Putamen (tissue), 1 donor: ENCODE data around the gene MCFD2.

Experiments
- DNase-seq: peaks from one replicate; pipeline ENCODE4 v3.0.0-alpha.2; 2016; ENCODE audit warnings: low spot score

Gene MCFD2

DNA sequence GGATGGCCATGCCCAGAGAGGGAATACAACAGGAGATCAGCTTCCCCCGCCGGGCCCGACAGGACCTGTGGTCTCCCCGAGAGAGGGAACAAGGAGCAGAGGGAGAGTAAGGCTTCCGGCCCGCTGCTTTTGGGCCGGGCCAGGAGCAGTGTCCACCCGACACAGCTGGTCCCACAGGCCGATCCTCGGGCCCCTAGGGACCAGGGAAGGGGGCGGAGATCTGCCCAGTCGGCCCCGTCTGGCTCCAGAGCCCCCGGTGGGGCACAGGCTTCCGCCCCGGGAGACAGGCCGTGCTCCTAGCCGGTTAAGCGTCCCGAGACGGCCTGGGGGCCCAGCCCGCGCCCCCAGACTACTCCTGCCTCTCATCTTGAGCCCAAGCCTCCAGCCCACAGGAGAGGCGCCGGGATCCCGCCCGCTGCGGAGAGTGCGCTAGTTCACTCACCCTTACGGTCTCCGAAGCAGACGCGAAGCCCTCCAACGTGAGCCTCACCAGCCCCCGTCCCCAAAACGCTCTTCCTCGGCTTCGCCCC, at the start of gene MCFD2:
Gene MCFD2, minus strand, starts transcription at position 526 of the 530 bp plus-strand sequence. CDS start 6,635 bp downstream, outside the sequence.
- no peak for DNase-seq

DNA sequence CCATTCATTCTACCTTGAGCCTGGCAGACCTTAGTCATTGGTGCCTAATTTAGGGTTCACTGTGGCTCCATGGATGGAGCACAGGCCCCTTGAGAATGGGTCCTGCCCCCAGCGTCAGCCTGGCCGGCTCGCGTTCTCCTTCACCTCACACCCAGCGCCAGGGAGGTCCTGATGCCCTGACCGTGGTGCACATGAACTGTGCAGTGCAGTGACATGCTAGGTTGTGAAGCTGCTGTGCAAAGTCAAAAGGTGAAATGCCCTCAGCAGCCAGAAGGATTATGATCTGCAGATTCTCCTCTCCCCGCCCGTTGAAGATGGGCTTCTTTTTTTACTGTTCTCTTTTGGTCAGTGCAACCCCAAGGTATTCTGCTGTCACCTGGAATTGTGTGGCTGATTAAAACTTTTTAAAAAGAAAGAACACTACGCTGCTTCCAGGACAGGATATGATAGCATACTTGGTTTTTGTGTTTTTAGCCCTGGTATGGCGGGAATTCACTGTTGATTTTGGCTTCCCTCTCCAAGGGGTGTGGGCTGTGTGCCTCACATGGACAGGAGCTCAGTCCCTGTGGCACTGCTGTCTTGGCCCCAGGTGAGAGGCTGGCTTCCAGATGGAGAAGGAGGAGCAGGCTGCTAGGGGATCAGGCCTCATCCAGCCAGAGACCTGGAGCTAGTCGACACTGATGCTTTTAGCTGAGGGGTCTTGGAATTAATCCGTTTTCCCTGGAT, 49.4 kb upstream of the MCFD2 start:
- no peak for DNase-seq

DNA sequence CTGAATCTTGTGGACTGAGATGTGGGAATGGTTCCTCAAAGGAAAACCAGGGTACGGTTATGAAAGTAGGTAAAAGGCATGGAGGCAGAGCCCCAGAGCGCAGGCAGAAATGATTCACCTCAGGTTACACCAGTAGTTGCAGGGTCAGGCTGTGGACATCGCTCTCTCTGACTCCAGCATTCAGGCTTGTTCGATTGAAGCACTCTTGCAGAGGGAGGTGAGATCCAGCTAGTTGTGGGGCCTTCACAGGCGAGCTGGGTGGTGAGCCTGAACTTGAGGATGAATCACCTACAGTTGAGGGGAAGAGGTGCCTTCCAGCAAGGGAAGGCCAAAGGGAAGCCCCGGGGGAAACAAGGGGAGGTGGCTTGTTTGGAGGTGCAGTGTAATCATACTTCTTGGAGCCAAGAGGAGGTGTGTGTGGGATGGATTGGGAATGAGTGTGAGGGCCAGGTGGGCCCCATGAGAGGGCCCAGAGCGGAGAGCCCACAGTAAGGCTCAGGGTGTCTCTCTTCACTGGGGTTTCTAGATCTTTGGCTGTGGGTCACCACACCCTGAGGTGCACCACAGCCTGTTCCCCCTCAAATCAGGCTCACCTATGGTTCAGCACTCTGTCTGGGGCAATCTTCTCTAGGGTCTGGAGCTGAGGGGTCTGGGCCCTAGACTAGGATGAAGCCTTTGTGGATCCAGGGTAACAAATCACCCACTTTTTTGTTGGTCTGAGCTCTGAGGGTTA, 48.5 kb upstream of the MCFD2 start:
- no peak for DNase-seq

DNA sequence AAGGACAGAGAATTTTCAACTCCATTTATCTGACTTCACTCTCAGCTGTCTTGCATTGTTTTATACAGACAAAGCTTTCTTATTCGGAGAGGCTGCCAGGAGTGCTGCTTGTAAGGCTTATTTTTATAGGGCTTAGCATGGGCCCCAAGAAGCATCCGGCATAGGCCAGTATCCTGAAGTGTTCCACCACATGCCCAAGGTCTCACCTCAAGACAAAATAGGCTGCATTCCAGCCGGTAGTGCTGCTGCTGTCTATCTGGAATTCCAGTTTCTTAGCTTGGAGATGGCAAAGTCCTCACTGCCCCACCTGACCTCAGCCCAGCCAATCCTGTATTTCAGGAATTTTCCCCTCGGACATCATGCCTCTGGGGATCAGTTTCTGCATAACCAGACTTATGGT, 47.6 kb upstream of the MCFD2 start:
- DNase-seq = no peak

DNA sequence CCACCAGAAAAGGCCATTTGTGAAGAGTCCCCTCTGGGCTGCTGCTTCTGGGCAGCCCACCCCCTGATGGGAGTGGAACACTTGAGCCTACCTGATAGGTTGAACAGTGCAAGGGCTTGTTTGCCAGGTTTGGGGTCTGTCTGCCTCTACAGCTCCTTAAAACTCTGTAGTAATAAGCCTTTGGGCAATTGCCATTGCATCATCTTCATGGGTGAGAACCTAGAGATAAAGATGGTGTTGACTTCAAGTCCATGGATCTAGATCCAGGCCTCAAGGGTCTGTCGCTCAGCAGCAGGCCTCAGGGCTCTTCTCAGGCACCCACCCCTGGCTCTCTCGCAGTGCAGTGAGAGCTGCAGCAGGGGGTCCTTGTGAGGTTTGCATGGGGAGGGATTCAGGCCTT, 47.1 kb upstream of the MCFD2 start:
- no peak for DNase-seq

DNA sequence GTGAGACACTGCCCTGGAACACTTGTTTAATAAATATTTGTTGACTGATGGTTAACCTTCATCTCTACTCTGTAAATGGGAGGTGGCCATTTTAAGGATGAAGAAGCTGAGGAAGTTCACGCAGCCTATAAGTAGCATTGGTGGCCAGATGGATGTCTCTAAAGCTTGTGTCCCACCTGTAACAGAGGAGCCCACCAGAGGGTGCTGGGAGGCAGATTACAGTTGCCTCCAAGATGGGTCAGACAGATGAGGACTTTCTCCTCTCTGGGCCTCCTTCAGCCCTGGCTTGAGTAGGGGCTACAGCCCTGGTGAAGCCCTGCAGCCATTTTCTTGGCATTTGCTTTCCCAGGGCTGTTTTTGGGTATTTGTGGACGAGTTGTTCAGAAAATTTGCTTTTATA, 45.0 kb upstream of the MCFD2 start:
- DNase-seq = no peak

DNA sequence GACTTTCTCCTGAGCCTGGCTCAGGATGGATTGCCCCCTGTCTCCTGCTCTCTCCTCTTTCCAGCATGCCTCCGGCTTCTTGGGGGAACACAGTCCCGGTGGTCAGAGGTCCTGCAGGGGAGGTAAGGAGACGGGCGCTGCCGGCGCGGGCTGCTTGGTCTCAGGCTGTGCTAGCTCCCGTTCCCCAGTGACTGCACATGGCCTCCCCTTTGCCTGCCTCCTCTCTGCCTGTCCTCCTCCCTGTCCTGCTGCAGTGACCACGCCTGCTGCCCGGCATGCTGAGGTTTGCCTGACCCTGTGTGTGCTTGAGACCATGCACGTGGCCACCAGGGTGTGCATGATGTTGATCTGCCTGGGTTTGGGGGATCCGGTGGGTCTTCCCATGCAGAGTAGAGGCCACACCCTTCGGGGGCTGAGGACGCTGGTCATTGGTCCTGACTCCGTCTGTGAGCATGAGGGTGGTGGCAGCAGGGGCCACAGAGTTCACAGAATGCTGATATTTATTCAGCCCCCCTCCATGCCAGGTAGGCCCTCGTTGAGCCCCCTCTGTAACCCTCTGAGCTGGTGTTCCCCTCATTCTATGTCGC, 42.9 kb upstream of the MCFD2 start:
- no peak for DNase-seq

DNA sequence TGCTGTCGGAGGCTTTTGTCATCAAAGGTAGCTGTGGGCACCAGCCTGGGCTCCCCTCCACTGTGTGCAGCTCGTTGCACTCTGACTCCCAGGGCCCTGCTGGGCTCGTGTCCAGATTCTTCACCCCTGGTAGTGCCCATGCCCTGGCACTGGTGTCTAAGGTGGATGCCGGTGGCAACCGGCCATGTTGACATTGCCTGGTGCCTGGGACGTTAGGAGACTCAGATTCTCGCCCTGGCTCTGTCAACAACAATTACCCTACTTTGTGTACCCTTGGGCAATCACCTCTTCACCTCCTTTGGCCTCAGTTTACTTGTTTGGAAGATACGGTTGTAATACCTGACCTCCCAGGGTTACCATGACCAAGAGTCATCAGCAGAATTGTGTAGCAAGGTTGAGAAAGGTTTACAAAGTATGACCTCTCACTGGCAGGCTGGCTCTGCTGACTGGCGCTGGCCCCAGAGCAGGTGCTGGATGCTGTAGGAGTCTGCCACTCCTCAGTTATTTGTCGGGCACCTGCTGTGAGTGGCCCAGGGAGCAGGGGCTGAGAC, 41.5 kb upstream of the MCFD2 start:
- no peak for DNase-seq

DNA sequence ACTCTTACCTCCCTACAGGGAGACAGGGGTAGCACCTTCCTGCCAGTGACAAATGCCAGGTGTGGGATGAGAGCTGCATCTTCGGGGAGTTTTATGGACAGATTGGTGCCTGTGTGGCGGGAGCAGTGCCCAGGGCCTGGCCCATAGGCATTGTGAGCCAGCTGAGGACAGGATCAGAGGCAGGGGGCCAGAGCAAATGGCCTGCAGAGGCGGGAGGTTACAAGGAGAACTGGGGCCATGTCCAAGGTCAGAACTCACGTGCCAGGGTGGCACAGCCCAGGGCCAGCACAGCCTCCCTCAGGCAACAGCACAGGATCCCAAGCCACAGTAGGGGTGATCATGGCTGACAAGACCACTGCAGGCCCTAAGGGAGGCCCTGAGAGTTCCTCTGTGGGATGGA, 40.2 kb upstream of the MCFD2 start:
- DNase-seq = no peak

DNA sequence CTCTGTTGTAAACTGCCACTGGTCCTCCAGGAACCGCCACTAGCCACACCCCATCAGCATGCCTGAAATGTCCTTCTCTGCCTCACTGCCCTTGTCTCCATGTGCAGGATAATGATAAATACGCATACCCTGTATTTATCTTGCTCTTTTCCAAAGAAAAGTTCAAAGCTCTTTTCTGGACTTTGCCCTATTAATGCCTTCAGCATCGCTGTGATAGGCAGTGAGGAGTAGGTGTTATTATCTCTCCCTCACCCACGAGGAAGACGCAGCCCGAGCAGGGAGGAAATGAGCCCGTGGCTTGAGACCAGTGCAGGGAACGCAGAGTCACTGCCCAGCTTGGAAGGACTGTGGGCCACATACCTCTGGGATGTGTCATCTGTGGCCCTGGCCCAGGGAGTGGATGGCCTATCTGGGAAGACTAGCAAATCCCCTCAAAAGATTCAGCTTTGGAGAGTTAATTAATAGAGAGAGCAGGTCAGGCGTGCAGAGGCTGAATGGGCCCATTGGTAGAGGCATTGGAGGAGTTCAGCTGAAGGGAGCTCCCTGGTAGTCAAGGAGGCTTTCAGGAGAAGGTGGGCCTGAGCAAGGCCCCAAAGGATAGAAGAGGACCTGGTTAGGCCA, 39.5 kb upstream of the MCFD2 start:
- no peak for DNase-seq

DNA sequence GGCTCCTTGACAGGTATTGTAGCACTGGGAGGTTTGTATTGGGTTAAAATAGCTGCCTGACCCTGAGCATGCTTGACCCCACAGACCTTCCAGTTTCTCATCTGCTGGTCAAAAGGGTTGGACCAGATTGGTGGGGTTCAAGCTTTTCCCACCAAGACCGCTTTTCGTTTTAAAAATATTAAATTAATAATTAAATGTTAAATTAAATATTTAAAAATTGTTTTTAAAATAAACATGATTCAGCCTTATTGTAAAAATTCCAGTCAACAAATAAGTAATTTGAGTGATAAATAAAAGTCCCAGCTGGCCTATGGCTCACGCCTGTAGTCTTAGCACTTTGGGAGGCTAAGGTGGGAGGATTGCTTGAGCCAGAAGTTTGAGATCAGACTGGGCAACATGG, 36.6 kb upstream of the MCFD2 start:
- DNase-seq = no peak

DNA sequence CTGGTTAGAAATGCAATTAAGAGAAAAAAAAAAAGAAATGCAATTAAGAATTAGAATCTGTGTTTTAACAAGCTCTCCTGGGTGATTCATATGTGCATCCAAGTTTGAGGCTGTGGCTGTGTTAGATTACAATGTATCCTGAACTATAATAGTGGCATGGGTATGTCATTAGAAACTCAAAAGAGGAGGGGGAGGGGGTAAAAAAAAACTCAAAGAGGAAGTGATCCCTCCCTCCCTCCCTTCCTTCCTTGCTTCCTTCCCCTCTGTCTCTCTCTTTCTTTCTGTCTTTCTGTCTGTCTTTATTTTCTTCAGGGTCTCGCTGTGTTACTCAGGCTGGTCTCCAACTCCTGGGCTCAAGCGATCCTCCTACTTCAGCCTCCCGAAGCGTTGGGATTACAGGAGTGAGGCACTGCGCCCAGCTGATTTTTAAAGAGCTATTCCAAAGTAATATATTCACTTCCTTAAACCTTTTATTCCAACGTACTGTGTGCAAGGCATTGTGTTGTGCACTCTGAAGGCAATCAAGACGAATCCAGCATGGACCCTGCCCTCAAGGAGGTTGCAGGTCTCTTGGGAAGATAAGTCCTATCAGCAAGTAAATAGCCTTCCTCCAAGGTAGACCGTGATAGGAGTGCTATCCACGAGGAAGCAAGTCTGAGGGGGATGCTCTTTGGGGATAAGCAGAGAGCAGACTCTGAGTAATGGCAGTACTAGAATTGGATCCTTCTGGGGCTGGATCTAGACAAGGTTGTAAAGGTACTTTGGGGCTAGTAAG, 35.9 kb upstream of the MCFD2 start:
- DNase-seq = no peak

DNA sequence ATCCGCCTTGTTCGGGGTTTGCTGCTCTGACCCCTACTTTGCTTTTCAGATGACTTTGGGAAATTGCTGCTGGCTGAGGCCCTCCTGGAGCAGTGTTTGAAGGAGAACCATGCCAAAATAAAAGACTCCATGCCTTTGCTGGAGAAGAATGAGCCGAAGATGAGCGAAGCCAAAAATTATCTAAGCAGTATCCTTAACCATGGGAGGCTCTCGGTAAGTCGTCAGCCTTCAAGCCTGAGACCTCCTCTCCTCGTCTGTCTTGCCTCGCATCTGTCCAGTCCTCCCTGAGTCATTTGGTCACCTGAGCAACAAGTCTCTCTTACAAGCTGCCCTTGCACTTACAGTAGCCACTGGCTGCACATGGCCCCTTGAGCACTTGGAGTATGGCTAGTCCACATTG, 34.7 kb upstream of the MCFD2 start:
- DNase-seq = no peak

DNA sequence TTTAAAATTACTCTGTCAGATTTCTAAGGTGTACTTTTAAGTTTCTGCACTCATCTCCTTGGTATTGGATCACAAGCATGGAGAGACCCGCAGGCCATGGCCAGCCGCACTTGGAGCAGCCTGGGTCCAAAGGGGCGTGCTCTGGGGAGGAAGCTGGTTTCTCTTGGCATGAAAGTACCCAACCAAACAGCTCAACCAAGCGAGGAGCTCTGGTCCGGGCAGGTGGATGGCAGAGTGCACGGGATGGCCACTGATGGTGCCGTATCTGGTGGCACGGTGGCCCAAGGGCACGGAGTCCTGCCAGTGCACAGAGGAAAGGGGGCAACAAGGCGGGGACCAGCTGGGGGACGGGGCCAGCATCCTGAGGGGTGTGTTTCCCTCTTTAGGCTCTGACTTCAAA, 32.2 kb upstream of the MCFD2 start:
- no peak for DNase-seq

DNA sequence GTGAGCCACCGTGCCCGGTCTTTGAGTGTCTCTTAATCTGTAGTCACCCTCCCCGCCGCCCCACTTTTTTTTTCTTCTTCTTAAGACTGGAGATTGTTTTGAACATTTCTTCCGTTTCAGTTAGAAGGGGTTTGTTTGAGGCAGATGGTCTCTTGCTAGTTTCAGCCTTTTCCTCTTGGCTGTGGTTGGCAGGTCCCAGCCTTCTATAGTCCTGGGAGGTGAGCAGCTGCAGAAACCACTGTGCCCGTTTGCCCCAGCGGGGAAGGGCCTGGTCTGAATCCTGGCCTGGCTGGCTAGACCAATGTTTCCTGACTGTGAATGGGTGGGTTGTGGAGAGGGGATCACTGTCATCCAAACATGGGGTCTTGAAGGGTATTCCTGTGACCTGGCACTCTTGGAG, 30.1 kb upstream of the MCFD2 start:
- DNase-seq = no peak

DNA sequence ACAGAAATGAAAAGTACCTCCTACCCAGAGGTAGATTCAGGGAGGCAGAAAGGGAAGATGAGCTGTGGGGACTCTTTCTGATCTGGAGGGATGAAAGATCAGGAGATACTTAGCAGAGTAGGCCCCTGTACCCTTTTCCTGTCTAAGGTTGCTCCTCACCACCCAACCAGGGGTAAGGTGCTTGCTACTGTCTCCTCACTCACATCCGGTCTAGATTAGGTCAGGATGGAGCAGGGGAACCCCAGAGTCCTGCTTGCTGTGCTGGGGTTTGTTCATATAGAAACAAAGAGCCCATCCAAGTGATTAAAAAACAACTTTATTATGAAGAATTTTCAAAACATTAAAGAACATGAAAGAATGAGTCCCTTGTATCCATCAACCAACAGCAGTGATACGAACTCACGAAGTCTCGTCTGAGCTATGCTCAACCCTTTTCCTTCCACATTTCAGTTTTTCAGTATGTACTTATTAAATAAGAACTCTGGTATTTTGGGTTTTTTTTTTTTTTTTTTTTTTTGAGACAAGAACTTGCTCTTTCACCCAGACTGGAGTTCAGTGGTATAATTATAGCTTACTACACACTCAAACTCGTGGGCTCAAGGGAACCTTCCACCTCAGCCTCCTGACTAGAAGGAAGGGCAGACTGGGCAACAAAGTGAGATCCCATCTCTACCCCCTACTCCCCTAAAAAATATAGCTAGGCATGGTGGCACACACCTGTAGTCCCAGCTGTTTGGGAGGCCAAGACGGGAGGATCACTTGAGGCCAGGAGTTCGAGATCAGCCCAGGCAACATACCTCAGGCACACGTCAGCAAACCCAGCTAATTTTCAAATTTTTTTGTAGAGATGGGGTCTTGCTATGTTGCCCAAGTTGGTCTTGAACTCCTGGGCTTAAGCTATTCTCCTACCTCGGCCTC, 28.5 kb upstream of the MCFD2 start:
- DNase-seq = no peak

DNA sequence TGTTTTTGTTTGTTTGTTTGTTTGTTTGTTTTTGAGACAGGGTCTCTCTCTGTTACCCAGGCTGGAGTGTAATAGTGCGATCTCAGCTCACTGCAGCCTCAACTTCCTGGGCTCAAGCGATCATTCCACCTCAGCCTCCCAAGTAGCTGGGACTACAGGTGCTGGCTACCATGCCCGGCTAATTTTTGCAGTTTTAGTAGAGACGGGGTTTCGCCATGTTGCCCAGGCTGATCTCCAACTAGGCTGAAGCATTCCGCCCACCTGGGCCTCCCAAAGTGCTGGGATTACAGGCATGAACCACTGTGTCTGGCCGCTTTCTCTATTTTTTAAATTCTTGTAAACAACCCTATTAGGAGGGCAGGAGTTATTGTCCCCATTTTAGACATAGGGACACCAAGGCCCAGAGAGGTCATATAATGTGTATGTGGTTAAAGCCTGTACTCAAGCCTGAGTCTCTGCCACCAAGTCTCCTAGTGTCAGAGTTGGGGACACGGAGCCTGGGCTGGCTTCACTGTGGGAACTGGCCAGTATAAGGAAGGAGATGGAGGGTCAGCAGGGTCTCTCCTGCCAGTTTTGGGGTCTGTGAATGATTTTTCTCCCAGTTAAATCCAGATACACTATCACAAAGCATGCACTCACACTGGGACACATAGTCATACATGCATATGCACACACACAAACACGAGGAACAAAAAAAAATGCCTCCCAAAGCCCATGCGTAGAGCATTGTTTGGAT, 27.5 kb upstream of the MCFD2 start:
- no peak for DNase-seq

DNA sequence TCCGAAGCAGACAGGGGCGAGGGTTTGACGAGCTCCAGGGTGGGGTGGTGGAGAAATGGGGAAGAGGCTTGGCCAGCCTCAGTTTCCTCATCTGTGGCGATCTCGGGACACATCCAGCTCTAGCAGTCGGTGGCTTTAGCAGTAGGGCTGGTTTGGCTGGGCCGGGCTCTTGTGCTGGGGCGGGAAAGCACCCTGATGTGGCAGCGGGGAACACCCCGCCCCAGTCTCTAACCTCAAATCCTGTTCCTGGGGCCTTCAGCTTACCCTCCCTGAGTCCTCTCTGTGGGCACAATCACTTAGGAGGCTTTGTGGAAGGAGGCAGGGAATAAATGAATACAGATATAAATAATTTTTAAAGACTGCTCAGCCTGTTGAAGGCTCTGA, 26.5 kb upstream of the MCFD2 start:
- no peak for DNase-seq

DNA sequence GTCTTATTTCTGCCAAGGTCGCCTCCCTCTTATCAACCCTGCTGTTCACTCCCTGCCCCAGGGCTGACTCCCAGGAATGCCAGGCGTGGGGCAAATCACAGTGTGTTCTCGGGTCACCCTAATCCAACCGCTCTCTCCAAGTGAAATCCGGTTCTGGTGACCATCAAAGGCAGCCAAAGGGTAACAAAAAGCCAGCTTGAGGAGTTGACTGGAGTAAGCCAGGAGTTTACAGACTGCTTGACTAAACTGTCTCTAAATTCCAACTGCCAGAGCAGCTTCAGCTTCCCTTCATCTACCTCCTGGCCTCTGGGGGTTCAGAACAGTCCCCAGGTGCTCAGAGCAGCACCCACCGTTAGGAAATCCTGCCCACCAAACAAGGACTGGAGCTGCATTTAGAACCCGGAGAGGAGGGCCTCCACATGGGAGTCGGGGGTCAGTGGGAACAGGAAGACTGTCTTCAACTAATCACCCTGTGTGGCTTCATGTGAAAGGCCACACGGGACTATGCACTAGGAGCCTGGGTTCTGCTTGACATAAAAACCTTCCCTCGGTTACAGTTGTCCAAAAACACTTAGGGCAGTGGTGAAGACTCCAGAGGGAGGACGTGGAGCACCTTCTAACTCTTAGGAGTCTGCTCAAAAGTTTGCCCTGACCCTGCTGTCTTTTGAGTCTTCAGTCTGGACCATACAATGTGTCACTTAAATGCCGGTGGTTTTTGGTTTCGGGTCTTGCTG, 24.2 kb upstream of the MCFD2 start:
- no peak for DNase-seq
